H9 (cell line): ENCODE data around the gene SH2D2A. TPM values are rescaled to one million over a fixed set of nuclear protein-coding genes. Genes with fewer than 3 reads are reported as not detected.
"Not testable (repeated sequence)": the region's sequence is repeated elsewhere in the genome, so short reads cannot be mapped to it uniquely, and the experiment has no call there.

ENCODE experiments used
- DNase-seq: peaks from one replicate; pipeline ENCODE4 v3.0.0-alpha.2; 2017
- H2AFZ ChIP-seq: one replicate; pipeline ENCODE4 v1.6.1; 2013; ENCODE audit warnings: mild to moderate bottlenecking, low read length, control low read depth, moderate library complexity
- H2AK5ac ChIP-seq: 2 replicates; pipeline ENCODE4 v1.6.1; 2013; ENCODE audit warnings: low read length, control low read depth, mixed read lengths; ENCODE audit not compliant: insufficient read length
- H2BK120ac ChIP-seq: one replicate; pipeline ENCODE4 v1.6.1; 2013; ENCODE audit warnings: low read depth, mild to moderate bottlenecking, low read length, control low read depth, inconsistent platforms; ENCODE audit not compliant: poor library complexity, severe bottlenecking
- H2BK12ac ChIP-seq: 2 replicates; pipeline ENCODE4 v1.6.1; 2013; ENCODE audit warnings: low read length, control low read depth, mixed read lengths, low read depth; ENCODE audit not compliant: insufficient read length
- H2BK15ac ChIP-seq: 2 replicates; pipeline ENCODE4 v1.6.1; 2013; ENCODE audit warnings: low read depth, low read length, control low read depth
- H2BK20ac ChIP-seq: one replicate; pipeline ENCODE4 v1.6.1; 2013; ENCODE audit warnings: low read depth, mild to moderate bottlenecking, low read length, control low read depth, inconsistent platforms; ENCODE audit not compliant: poor library complexity, severe bottlenecking
- H2BK5ac ChIP-seq: 2 replicates; pipeline ENCODE4 v1.6.1; 2013; ENCODE audit warnings: low read length, control low read depth, mixed read lengths; ENCODE audit not compliant: insufficient read length
- H3K14ac ChIP-seq: 2 replicates; pipeline ENCODE4 v1.6.1; 2013; ENCODE audit warnings: low read length, control low read depth; ENCODE audit not compliant: insufficient read depth
- H3K18ac ChIP-seq: 2 replicates; pipeline ENCODE4 v1.6.1; 2013; ENCODE audit warnings: low read depth, mild to moderate bottlenecking, mixed read lengths, low read length, control low read depth; ENCODE audit not compliant: insufficient read length
- H3K23ac ChIP-seq: 2 replicates; pipeline ENCODE4 v1.6.1; 2013; ENCODE audit warnings: low read length, control low read depth, mixed read lengths, low read depth; ENCODE audit not compliant: insufficient read length
- H3K23me2 ChIP-seq: 2 replicates; pipeline ENCODE4 v1.6.1; 2013; ENCODE audit warnings: low read depth, mild to moderate bottlenecking, mixed read lengths, low read length, control low read depth; ENCODE audit not compliant: insufficient read length, poor library complexity, severe bottlenecking
- H3K27ac ChIP-seq: 2 replicates; pipeline ENCODE4 v1.5.1; 2013; ENCODE audit warnings: low read length, control low read depth, mixed read lengths, low read depth; ENCODE audit not compliant: insufficient read length
- H3K27me3 ChIP-seq: 2 replicates; pipeline ENCODE4 v1.6.1; 2013; ENCODE audit warnings: low read length, control low read depth, inconsistent platforms; ENCODE audit not compliant: insufficient read depth
- H3K4ac ChIP-seq: 2 replicates; pipeline ENCODE4 v1.6.1; 2013; ENCODE audit warnings: low read depth, mild to moderate bottlenecking, control low read depth, inconsistent platforms, low read length, moderate library complexity
- H3K4me1 ChIP-seq: 2 replicates; pipeline ENCODE4 v1.6.1; 2013; ENCODE audit warnings: low read length, control low read depth, inconsistent platforms; ENCODE audit not compliant: insufficient read depth
- H3K4me2 ChIP-seq: 2 replicates; pipeline ENCODE4 v1.6.1; 2013; ENCODE audit warnings: low read length, control low read depth, mixed read lengths; ENCODE audit not compliant: insufficient read length, insufficient read depth
- H3K56ac ChIP-seq: 2 replicates; pipeline ENCODE4 v1.6.1; 2013; ENCODE audit warnings: low read depth, mild to moderate bottlenecking, mixed read lengths, low read length, control low read depth; ENCODE audit not compliant: insufficient read length
- H3K79me1 ChIP-seq: 2 replicates; pipeline ENCODE4 v1.6.1; 2013; ENCODE audit warnings: low read depth, mild to moderate bottlenecking, moderate library complexity, low read length, control low read depth, inconsistent platforms; ENCODE audit not compliant: insufficient read depth, poor library complexity, severe bottlenecking
- H3K79me2 ChIP-seq: 2 replicates; pipeline ENCODE4 v1.6.1; 2013; ENCODE audit warnings: low read length, control low read depth, inconsistent platforms; ENCODE audit not compliant: insufficient read depth
- H3K9ac ChIP-seq: 2 replicates; pipeline ENCODE4 v1.6.1; 2013; ENCODE audit warnings: low read length, control low read depth, mixed read lengths; ENCODE audit not compliant: insufficient read length; ENCODE audit errors: extremely low read depth
- H3K9me3 ChIP-seq: one replicate; pipeline ENCODE4 v1.6.1; 2013; ENCODE audit warnings: low read depth, low read length, inconsistent platforms; ENCODE audit not compliant: control insufficient read depth
- H3T11ph ChIP-seq: one replicate; pipeline ENCODE4 v1.6.1; 2013; ENCODE audit warnings: mild to moderate bottlenecking, low read length, control low read depth, inconsistent platforms
- H4K20me1 ChIP-seq: one replicate; pipeline ENCODE4 v1.6.1; 2013; ENCODE audit not compliant: control insufficient read depth, insufficient read length, insufficient read depth
- H4K5ac ChIP-seq: 2 replicates; pipeline ENCODE4 v1.6.1; 2013; ENCODE audit warnings: low read depth, mild to moderate bottlenecking, mixed read lengths, low read length, control low read depth; ENCODE audit not compliant: insufficient read length
- H4K8ac ChIP-seq: replicated peaks from 2 replicates; pipeline ENCODE4 v1.6.1; 2013; ENCODE audit warnings: low read length, control low read depth, mixed read lengths, low read depth; ENCODE audit not compliant: insufficient read length
- H4K91ac ChIP-seq: 2 replicates; pipeline ENCODE4 v1.6.1; 2013; ENCODE audit warnings: low read depth, mild to moderate bottlenecking, moderate library complexity, mixed read lengths, low read length, control low read depth; ENCODE audit not compliant: insufficient read length
- H3K27ac Mint-ChIP-seq, 3 experiments: 2 replicates in 2 of 3; 3 replicates in 1 of 3; pipeline ENCODE4 v1.8.0; 2020 to 2021; ENCODE audit warnings: mixed read lengths in 3 of 3, mild to moderate bottlenecking in 1 of 3, moderate library complexity in 1 of 3
- H3K27me3 Mint-ChIP-seq: 2 replicates; pipeline ENCODE4 v1.8.0; 2021; ENCODE audit warnings: low read depth, mild to moderate bottlenecking, moderate library complexity, mixed read lengths
- H3K36me3 Mint-ChIP-seq, 3 experiments: 2 replicates in 2 of 3; 3 replicates in 1 of 3; pipeline ENCODE4 v1.8.0; 2020 to 2021; ENCODE audit warnings: low read depth in 3 of 3, mixed read lengths in 3 of 3; ENCODE audit not compliant: insufficient read depth in 1 of 3
- H3K4me1 Mint-ChIP-seq, 2 experiments: 2 replicates each; pipeline ENCODE4 v1.8.0; 2020; ENCODE audit warnings: mixed read lengths in 2 of 2
- H3K4me3 Mint-ChIP-seq, 2 experiments: 2 replicates in 1 of 2; 3 replicates in 1 of 2; pipeline ENCODE4 v1.8.0; 2020 to 2021; ENCODE audit warnings: mild to moderate bottlenecking in 2 of 2, mixed read lengths in 2 of 2, moderate library complexity in 1 of 2
- H3K9me3 Mint-ChIP-seq, 2 experiments: 2 replicates in 1 of 2; 3 replicates in 1 of 2; pipeline ENCODE4 v1.8.0; 2020; ENCODE audit warnings: mild to moderate bottlenecking in 2 of 2, mixed read lengths in 2 of 2, moderate library complexity in 1 of 2
- CTCF ChIP-seq: fragments of 200-600 bp; sonication (generic); conservative IDR thresholded peaks from 3 replicates; pipeline ENCODE4 v1.8.0; 2021; ENCODE audit warnings: antibody characterized with exemption, mild to moderate bottlenecking
- whole genome bisulfite sequencing: extraction: QIAGEN DNeasy Blood & Tissue Kit; methylation state at CpG from one replicate; pipeline ENCODE4 v1.1.7; 2013; ENCODE audit warnings: missing lambda C conversion rate, low lambda C conversion rate, mixed read lengths; ENCODE audit not compliant: insufficient read length; ENCODE audit errors: extremely low coverage; 5-methylcytosine and 5-hydroxymethylcytosine counted together
- total RNA-seq: library from RNA; stranded (reverse); gene quantifications from 2 replicates; pipeline ENCODE4 v1.2.1, GENCODE V29; 2021

The SH2D2A gene
- total RNA-seq, 1 experiment from 2014 or later: 2.0 TPM

GRCh38 chr1:156765666-156766065 lies 51.0 kb downstream of the SH2D2A start:
- Histone ChIP-seq H2BK15ac (no peak overlapping the region), H3K27me3 (no peaks in the 10 kb centered on the region), H4K20me1 (no peaks in the 10 kb centered on the region), H3T11ph (no peak overlapping the region), H3K23ac (no peak overlapping the region), H3K79me1 (peaks cover 5% of the 10 kb centered on the region), H3K18ac (no peak overlapping the region), H3K9ac (no peak overlapping the region), H3K4ac (no peak overlapping the region), H3K27ac (no peak overlapping the region), H3K56ac (no peak overlapping the region), H2BK120ac (no peak overlapping the region), H2BK5ac (no peak overlapping the region), H3K79me2 (peaks cover 16% of the 10 kb centered on the region), H4K8ac (no peak overlapping the region), H3K4me1 (no peaks in the 10 kb centered on the region; the same call in 1 of the 2 replicates), H2BK12ac (no peak overlapping the region), H4K91ac (no peak overlapping the region), H2AK5ac (no peak overlapping the region), H3K9me3 (no peaks in the 10 kb centered on the region), H2BK20ac (no peak overlapping the region), H3K14ac (no peak overlapping the region), H2AFZ (no peak overlapping the region), H3K23me2 (peaks cover 17% of the 10 kb centered on the region), H3K4me2 (no peak overlapping the region), H4K5ac (no peak overlapping the region)
- H3K36me3 Mint-ChIP-seq: peaks cover 3 to 18% (median 17%) of the 10 kb centered on the region in 3 experiments
- DNase-seq: no peak
- H3K9me3 Mint-ChIP-seq: no peaks in the 10 kb centered on the region
- no peak overlapping the region; a peak in 1 of 7 replicates for H3K27ac Mint-ChIP-seq
- H3K27me3 Mint-ChIP-seq: no peaks in the 10 kb centered on the region
- WGBS: no CpG with 5 or more reads among the region's 5 CpGs
- no peak for TF ChIP-seq CTCF
- peak overlapping the region; percentile 20 to 21; a peak in 1 of 5 replicates for H3K4me3 Mint-ChIP-seq
- H3K4me1 Mint-ChIP-seq: peaks cover 24 to 25% of the 10 kb centered on the region in 2 experiments

- H2BK120ac ChIP-seq, H3K27me3 Mint-ChIP-seq, H2AK5ac ChIP-seq, H3K79me1 ChIP-seq, H3K4ac ChIP-seq, H2BK15ac ChIP-seq, DNase-seq, H3K27me3 ChIP-seq, H3K9me3 ChIP-seq, H3K14ac ChIP-seq, H2BK12ac ChIP-seq, H4K5ac ChIP-seq, H3K56ac ChIP-seq, H3K4me1 ChIP-seq, H3T11ph ChIP-seq, H3K27ac ChIP-seq, H3K4me3 Mint-ChIP-seq, H3K18ac ChIP-seq, H4K91ac ChIP-seq, H2BK20ac ChIP-seq, H3K23ac ChIP-seq, H4K8ac ChIP-seq, H3K9ac ChIP-seq, H3K9me3 Mint-ChIP-seq, H3K27ac Mint-ChIP-seq, H2AFZ ChIP-seq, H4K20me1 ChIP-seq, H2BK5ac ChIP-seq, H3K4me2 ChIP-seq: not testable (repeated sequence)
- Mint-ChIP-seq H3K4me1 (peaks cover 28% of the 10 kb centered on the region in 2 experiments), H3K36me3 (peaks cover 3 to 13% (median 12%) of the 10 kb centered on the region in 3 experiments; a peak in 6 of 7 replicates)
- no CpG with 5 or more reads among the region's 15 CpGs for WGBS
- Histone ChIP-seq H3K23me2 (peaks cover 17% of the 10 kb centered on the region), H3K79me2 (peaks cover 14% of the 10 kb centered on the region)
These were observed 51.5 kb downstream of the SH2D2A start for GRCh38 chr1:156765136-156765535.
